Adipocyte (in vitro differentiated cells): Measurements from ENCODE around the gene LKAAEAR1.

Experiments
- DNase-seq: peaks from one replicate; pipeline ENCODE4 v3.0.0-alpha.2; 2015; ENCODE audit warnings: low read depth
- H3K27me3 ChIP-seq: replicated peaks from 2 replicates; pipeline ENCODE4 v1.7.0; 2013; ENCODE audit warnings: mild to moderate bottlenecking, low read length, moderate library complexity; ENCODE audit not compliant: control insufficient read depth, insufficient read depth
- H3K36me3 ChIP-seq: 2 replicates; pipeline ENCODE4 v1.7.0; 2013; ENCODE audit warnings: low read length, mild to moderate bottlenecking, moderate library complexity; ENCODE audit not compliant: control insufficient read depth, insufficient read depth, severe bottlenecking
- H3K4me1 ChIP-seq: 2 replicates; pipeline ENCODE4 v1.7.0; 2013; ENCODE audit warnings: mild to moderate bottlenecking, low read length, moderate library complexity; ENCODE audit not compliant: control insufficient read depth, insufficient read depth
- H3K4me3 ChIP-seq: 2 replicates; pipeline ENCODE4 v1.7.0; 2013; ENCODE audit warnings: mild to moderate bottlenecking, low read length, moderate library complexity
- H3K9ac ChIP-seq: 2 replicates; pipeline ENCODE4 v1.7.0; 2013; ENCODE audit warnings: mild to moderate bottlenecking, low read length, moderate library complexity
- H3K9me3 ChIP-seq: 2 replicates; pipeline ENCODE4 v1.7.0; 2013; ENCODE audit warnings: mild to moderate bottlenecking, low read length, moderate library complexity; ENCODE audit not compliant: control insufficient read depth

The LKAAEAR1 gene

DNA sequence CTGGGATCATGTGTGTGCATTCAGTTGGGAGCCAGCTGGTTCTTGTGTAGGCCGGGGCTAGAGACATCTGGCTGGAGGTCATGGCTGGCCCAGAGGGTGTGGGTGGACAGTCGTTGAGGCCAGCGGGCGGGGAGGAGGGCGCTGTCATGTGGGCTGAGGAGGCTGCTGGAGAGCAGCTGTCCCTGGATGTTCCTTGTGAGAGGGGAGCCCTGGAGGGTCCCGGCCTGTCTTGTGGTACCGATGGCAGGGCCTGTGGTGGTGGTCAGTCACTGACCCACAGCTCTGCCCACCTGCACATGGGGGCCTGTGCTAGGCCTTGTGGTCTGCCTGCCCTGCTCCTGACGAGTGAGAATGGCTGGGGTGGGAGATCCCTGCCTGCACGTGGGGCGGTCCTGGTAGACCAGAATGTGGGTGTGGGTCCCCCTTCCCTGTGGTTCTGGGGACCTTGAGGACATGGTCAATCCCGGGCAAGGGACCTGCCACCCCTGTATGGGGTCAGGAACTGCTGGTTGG lies 50.2 kb downstream of the LKAAEAR1 start:
- Histone ChIP-seq H3K4me3 (no peak overlapping the region), H3K9me3 (no peaks in the 10 kb centered on the region), H3K27me3 (no peaks in the 10 kb centered on the region), H3K4me1 (peaks cover 10% of the 10 kb centered on the region), H3K9ac (no peak overlapping the region), H3K36me3 (peaks cover 45% of the 10 kb centered on the region)
- DNase-seq, result no peak
